GM12878 (cell line): ENCODE measurements around the gene ZNF804A. TPM values are rescaled to one million over a fixed set of nuclear protein-coding genes. Genes with fewer than 3 reads are reported as not detected.

ENCODE experiments used
- ATAC-seq: fragments of 200-7000 bp; cut with Tn5 transposase; 3 replicates; pipeline ENCODE4 v1.9.1; 2020; ENCODE audit warnings: mild to moderate bottlenecking, moderate library complexity
- BruUV-seq: library from RNA; stranded (reverse); fragments of 400-500 nt; replicated peaks from 2 replicates; lab custom pipeline; 2021; lab: Mats Ljungman, UMichigan
- CTCF ChIA-PET: fragments of 300-600 bp; sonication (Branson Sonifier 250); formaldehyde crosslinking; extraction: SDS; loops from one replicate; lab custom pipeline; 2021; ENCODE audit warnings: inconsistent platforms; lab: Yijun Ruan, JAX
- POLR2A ChIA-PET: fragments of 350-600 bp; formaldehyde crosslinking; extraction: SDS; loops from one replicate; lab custom pipeline; 2021; ENCODE audit warnings: inconsistent platforms; lab: Charles Lee
- RAD21 ChIA-PET: fragments of 300-600 bp; sonication (Branson Sonifier 250); formaldehyde crosslinking; loops from one replicate; lab custom pipeline; 2023; ENCODE audit warnings: antibody characterized with exemption; ENCODE audit not compliant: unreplicated experiment; lab: Charles Lee
- SMC1A ChIA-PET: fragments of 300-600 bp; sonication (Branson Sonifier 250); formaldehyde crosslinking; loops from one replicate; lab custom pipeline; 2023; ENCODE audit not compliant: unreplicated experiment, uncharacterized antibody; lab: Charles Lee
- DNase-seq: peaks from one replicate; pipeline ENCODE4 v3.0.0-alpha.2; 2011; ENCODE audit warnings: low read depth, low spot score
- FAIRE-seq: peaks from 3 replicates; lab custom pipeline; 2011; peaks lifted over from hg19 to GRCh38; lab: Jason Lieb, UNC
- H2AFZ ChIP-seq: 2 replicates; pipeline ENCODE4 v1.6.0; 2011; ENCODE audit warnings: low read depth, low read length, control low read depth; ENCODE audit not compliant: control insufficient read depth
- H3K27ac ChIP-seq: 2 replicates; pipeline ENCODE4 v1.5.1; 2011; ENCODE audit warnings: control low read depth; ENCODE audit not compliant: control insufficient read depth, insufficient read depth
- H3K27me3 ChIP-seq, 2 experiments: replicated peaks in 1 of 2; 2 replicates each; pipeline versions ENCODE4 v1.6.0 to v1.6.1; 2011; ENCODE audit warnings: low read length in 1 of 2; ENCODE audit not compliant: control insufficient read depth in 2 of 2, insufficient read depth in 2 of 2
- H3K36me3 ChIP-seq, 2 experiments: 2 replicates each; pipeline ENCODE4 v1.5.1; 2011; ENCODE audit warnings: low read length in 1 of 2; ENCODE audit not compliant: control insufficient read depth in 2 of 2, insufficient read depth in 2 of 2
- H3K4me1 ChIP-seq: 2 replicates; pipeline ENCODE4 v1.6.1; 2011; ENCODE audit warnings: mild to moderate bottlenecking, low read length, moderate library complexity, mixed read lengths; ENCODE audit not compliant: control insufficient read depth, insufficient read depth
- H3K4me2 ChIP-seq: 2 replicates; pipeline ENCODE4 v1.6.0; 2011; ENCODE audit warnings: control low read depth; ENCODE audit not compliant: control insufficient read depth, insufficient read depth
- H3K4me3 ChIP-seq: fragments of 200-600 bp; sonication (generic); 2 replicates; pipeline ENCODE4 v1.5.1; 2016
- H3K79me2 ChIP-seq: 2 replicates; pipeline ENCODE4 v1.6.0; 2011; ENCODE audit warnings: low read length; ENCODE audit not compliant: control insufficient read depth, insufficient read depth
- H3K9ac ChIP-seq: 2 replicates; pipeline ENCODE4 v1.8.0; 2011; ENCODE audit warnings: low read length, control low read depth, mixed read lengths; ENCODE audit not compliant: control insufficient read depth, insufficient read depth
- H3K9me3 ChIP-seq: replicated peaks from 3 replicates; pipeline ENCODE4 v1.5.1; 2011; ENCODE audit warnings: mild to moderate bottlenecking, low read length; ENCODE audit not compliant: control insufficient read depth, insufficient read depth
- H4K20me1 ChIP-seq: 2 replicates; pipeline ENCODE4 v1.6.0; 2011; ENCODE audit not compliant: control insufficient read depth, insufficient read depth
- BMI1 ChIP-seq: fragments of 450-650 bp; IDR thresholded peaks from 2 replicates; pipeline ENCODE4 v1.6.1; 2016; ENCODE audit warnings: mild to moderate bottlenecking, moderate library complexity, borderline replicate concordance
- EED ChIP-seq: sonication (generic); IDR thresholded peaks from 2 replicates; pipeline ENCODE4 v1.6.1; 2016; ENCODE audit warnings: antibody characterized with exemption, low read depth
- EGR1 ChIP-seq, 2 experiments: IDR thresholded peaks; 1 replicate in 1 of 2; 2 replicates in 1 of 2; pipeline ENCODE4 v1.6.1; 2011 to 2012; ENCODE audit warnings: low read depth in 2 of 2, low read length in 2 of 2, borderline replicate concordance in 1 of 2, mild to moderate bottlenecking in 1 of 2, moderate library complexity in 1 of 2
- EP300 ChIP-seq, 2 experiments: fragments of 150-350 bp in 1 of 2; IDR thresholded peaks; 2 replicates each; pipeline ENCODE4 v1.6.1; 2011 to 2012; ENCODE audit warnings: low read depth in 2 of 2, low read length in 2 of 2, borderline replicate concordance in 1 of 2, improper control_type of control experiment in 1 of 2, inconsistent platforms in 1 of 2; ENCODE audit not compliant: control insufficient read depth in 1 of 2
- IKZF1 ChIP-seq: fragments of 450-650 bp; conservative IDR thresholded peaks from 2 replicates; pipeline ENCODE4 v1.6.1; 2017; ENCODE audit warnings: antibody characterized with exemption, mild to moderate bottlenecking
- NFIC ChIP-seq: IDR thresholded peaks from 2 replicates; pipeline ENCODE4 v1.6.1; 2012; ENCODE audit warnings: low read depth, mild to moderate bottlenecking, inconsistent platforms, low read length, moderate library complexity
- RCOR1 ChIP-seq: conservative IDR thresholded peaks from 2 replicates; pipeline ENCODE4 v1.6.1; 2012; ENCODE audit warnings: low read depth, low read length, improper control_type of control experiment
- YBX1 ChIP-seq: fragments of 450-650 bp; IDR thresholded peaks from 2 replicates; pipeline ENCODE4 v1.6.1; 2016; ENCODE audit warnings: antibody characterized with exemption
- ZNF622 ChIP-seq: fragments of 450-650 bp; IDR thresholded peaks from 2 replicates; pipeline ENCODE4 v1.6.1; 2017; ENCODE audit warnings: mild to moderate bottlenecking, inconsistent platforms
- in situ Hi-C: fragments of 300-500 bp; cut with MboI; formaldehyde crosslinking; loops from 9 replicates; pipeline ENCODE4 v1.14.3; 2018; ENCODE audit warnings: mixed read lengths
- intact Hi-C: fragments of 100-400 bp; cut with micrococcal nuclease; formaldehyde crosslinking; loops from one replicate; pipeline ENCODE4 v1.14.2; 2022; ENCODE audit not compliant: unreplicated experiment
- polyA plus RNA-seq, 11 experiments: library from polyadenylated mRNA; depleted of rRNA in 4 of 11; unstranded in 6 of 11; stranded (reverse) in 5 of 11; fragments of >200 nt; fragmentation: Nextera tagmentation in 4 of 11; fragmentation: Illumina TruSeq in 1 of 11; extraction: Ambion mirVana in 4 of 11; extraction: Trizol in 1 of 11; gene quantifications; 1 replicate in 1 of 11; 2 replicates in 10 of 11; pipeline versions ENCODE4 v1.2.1 to v1.2.3, GENCODE V29; 2011 to 2016; ENCODE audit warnings: inconsistent platforms in 2 of 11, missing spikeins in 2 of 11, low read depth in 1 of 11
- total RNA-seq, 4 experiments: library from RNA; depleted of rRNA in 3 of 4; stranded (reverse); fragments of >200 nt in 3 of 4; fragmentation: Illumina TruSeq in 1 of 4; extraction: Trizol in 1 of 4; gene quantifications; 2 replicates each; pipeline versions ENCODE4 v1.2.1 to v1.2.3, GENCODE V29; 2013 to 2021
- TF ChIP-seq, protein P1 (sequence below): fragments of 450-650 bp; IDR thresholded peaks from 2 replicates; pipeline ENCODE4 v1.6.1; 2017; ENCODE audit warnings: mild to moderate bottlenecking
- TF ChIP-seq, protein P2 (sequence below): fragments of 450-650 bp; IDR thresholded peaks from 2 replicates; pipeline ENCODE4 v1.6.1; 2017; ENCODE audit warnings: mild to moderate bottlenecking, low read depth, inconsistent platforms; ENCODE audit not compliant: poor library complexity, severe bottlenecking
- TF ChIP-seq, protein P3 (sequence below): IDR thresholded peaks from 2 replicates; pipeline ENCODE4 v1.6.1; 2012; ENCODE audit warnings: low read depth, low read length, improper control_type of control experiment
- TF ChIP-seq, protein P4 (sequence below): IDR thresholded peaks from 2 replicates; pipeline ENCODE4 v1.6.1; 2011; ENCODE audit warnings: mild to moderate bottlenecking, low read depth, low read length, moderate library complexity; ENCODE audit not compliant: insufficient replicate concordance
- TF ChIP-seq, protein P5 (sequence below): fragments of 450-650 bp; formaldehyde crosslinking; IDR thresholded peaks from 2 replicates; pipeline ENCODE4 v1.4.0; 2020; ENCODE audit warnings: mild to moderate bottlenecking, moderate library complexity

ZNF804A gene
- total and polyA plus RNA-seq, 10 of the 15 experiments (the other 5 are each of a cell fraction or from before 2014, with no cell fraction given), result 0.19 to 2.3 (median 1.4) TPM

DNA sequence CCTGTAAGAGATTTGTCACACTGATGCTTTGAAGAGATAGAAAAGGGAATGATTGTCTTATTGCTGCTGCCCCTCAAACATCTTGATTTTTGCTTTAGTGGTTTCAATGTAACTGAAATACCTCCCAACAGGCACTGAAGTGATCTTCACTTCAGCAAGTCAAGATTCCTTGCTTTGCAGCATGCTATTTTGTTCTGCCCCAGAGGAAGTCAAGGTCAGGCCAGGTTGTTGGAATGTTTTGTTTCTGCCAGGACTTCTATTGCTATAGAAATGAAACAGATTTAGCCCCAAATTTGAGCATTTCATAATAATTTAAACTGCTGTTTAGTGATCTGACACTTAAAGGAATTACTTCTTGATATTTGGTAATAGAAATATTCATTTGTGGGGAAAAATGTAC, 277.6 kb downstream of the ZNF804A start:
- Histone ChIP-seq H3K4me1 (no peaks in the 10 kb centered on the region), H3K9ac (no peak overlapping the region), H3K36me3 (no peaks in the 10 kb centered on the region), H3K79me2 (no peaks in the 10 kb centered on the region), H3K27me3 (no peaks in the 10 kb centered on the region), H2AFZ (no peak overlapping the region), H3K4me2 (no peak overlapping the region), H3K27ac (no peak overlapping the region), H3K9me3 (no peaks in the 10 kb centered on the region), H3K4me3 (no peak overlapping the region), H4K20me1 (no peaks in the 10 kb centered on the region)
- no peak for FAIRE-seq
- ChIA-PET CTCF (no interaction called here), SMC1A (interaction anchor here (0.8 kb wide), 1 partner anchor 13 kb away, joined by 3 read pairs; no protein-coding TSS in a partner anchor), RAD21 (no interaction called here), POLR2A (no interaction called here)
- no TSS peak for BruUV-seq
- no peak for DNase-seq
- in situ Hi-C loops (no loop called here), intact Hi-C loops (no loop called here)
- no peak for ATAC-seq
- TF ChIP-seq ZNF622 (no peak), NFIC (no peak), YBX1 (no peak), RCOR1 (no peak), BMI1 (no peak), EGR1 (IDR thresholded peaks at IDR 0.05; ENCODE audit: borderline replicate concordance in 1 of 2, low read depth in 2 of 2, low read length in 2 of 2) (no peak), EED (no peak), EP300 (IDR thresholded peaks at IDR 0.05; ENCODE audit: borderline replicate concordance in 1 of 2, control insufficient read depth in 1 of 2, low read depth in 2 of 2, low read length in 2 of 2) (no peak), IKZF1 (no peak)
- TF ChIP-seq, protein P1, sequence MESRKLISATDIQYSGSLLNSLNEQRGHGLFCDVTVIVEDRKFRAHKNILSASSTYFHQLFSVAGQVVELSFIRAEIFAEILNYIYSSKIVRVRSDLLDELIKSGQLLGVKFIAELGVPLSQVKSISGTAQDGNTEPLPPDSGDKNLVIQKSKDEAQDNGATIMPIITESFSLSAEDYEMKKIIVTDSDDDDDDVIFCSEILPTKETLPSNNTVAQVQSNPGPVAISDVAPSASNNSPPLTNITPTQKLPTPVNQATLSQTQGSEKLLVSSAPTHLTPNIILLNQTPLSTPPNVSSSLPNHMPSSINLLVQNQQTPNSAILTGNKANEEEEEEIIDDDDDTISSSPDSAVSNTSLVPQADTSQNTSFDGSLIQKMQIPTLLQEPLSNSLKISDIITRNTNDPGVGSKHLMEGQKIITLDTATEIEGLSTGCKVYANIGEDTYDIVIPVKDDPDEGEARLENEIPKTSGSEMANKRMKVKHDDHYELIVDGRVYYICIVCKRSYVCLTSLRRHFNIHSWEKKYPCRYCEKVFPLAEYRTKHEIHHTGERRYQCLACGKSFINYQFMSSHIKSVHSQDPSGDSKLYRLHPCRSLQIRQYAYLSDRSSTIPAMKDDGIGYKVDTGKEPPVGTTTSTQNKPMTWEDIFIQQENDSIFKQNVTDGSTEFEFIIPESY, result no peak
- TF ChIP-seq, protein P2, sequence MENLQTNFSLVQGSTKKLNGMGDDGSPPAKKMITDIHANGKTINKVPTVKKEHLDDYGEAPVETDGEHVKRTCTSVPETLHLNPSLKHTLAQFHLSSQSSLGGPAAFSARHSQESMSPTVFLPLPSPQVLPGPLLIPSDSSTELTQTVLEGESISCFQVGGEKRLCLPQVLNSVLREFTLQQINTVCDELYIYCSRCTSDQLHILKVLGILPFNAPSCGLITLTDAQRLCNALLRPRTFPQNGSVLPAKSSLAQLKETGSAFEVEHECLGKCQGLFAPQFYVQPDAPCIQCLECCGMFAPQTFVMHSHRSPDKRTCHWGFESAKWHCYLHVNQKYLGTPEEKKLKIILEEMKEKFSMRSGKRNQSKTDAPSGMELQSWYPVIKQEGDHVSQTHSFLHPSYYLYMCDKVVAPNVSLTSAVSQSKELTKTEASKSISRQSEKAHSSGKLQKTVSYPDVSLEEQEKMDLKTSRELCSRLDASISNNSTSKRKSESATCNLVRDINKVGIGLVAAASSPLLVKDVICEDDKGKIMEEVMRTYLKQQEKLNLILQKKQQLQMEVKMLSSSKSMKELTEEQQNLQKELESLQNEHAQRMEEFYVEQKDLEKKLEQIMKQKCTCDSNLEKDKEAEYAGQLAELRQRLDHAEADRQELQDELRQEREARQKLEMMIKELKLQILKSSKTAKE, result no peak
- TF ChIP-seq, protein P3, sequence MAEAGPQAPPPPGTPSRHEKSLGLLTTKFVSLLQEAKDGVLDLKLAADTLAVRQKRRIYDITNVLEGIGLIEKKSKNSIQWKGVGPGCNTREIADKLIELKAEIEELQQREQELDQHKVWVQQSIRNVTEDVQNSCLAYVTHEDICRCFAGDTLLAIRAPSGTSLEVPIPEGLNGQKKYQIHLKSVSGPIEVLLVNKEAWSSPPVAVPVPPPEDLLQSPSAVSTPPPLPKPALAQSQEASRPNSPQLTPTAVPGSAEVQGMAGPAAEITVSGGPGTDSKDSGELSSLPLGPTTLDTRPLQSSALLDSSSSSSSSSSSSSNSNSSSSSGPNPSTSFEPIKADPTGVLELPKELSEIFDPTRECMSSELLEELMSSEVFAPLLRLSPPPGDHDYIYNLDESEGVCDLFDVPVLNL, result no peak
- TF ChIP-seq, protein P4, sequence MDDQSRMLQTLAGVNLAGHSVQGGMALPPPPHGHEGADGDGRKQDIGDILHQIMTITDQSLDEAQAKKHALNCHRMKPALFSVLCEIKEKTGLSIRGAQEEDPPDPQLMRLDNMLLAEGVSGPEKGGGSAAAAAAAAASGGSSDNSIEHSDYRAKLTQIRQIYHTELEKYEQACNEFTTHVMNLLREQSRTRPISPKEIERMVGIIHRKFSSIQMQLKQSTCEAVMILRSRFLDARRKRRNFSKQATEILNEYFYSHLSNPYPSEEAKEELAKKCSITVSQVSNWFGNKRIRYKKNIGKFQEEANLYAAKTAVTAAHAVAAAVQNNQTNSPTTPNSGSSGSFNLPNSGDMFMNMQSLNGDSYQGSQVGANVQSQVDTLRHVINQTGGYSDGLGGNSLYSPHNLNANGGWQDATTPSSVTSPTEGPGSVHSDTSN, result no peak
- TF ChIP-seq, protein P5, sequence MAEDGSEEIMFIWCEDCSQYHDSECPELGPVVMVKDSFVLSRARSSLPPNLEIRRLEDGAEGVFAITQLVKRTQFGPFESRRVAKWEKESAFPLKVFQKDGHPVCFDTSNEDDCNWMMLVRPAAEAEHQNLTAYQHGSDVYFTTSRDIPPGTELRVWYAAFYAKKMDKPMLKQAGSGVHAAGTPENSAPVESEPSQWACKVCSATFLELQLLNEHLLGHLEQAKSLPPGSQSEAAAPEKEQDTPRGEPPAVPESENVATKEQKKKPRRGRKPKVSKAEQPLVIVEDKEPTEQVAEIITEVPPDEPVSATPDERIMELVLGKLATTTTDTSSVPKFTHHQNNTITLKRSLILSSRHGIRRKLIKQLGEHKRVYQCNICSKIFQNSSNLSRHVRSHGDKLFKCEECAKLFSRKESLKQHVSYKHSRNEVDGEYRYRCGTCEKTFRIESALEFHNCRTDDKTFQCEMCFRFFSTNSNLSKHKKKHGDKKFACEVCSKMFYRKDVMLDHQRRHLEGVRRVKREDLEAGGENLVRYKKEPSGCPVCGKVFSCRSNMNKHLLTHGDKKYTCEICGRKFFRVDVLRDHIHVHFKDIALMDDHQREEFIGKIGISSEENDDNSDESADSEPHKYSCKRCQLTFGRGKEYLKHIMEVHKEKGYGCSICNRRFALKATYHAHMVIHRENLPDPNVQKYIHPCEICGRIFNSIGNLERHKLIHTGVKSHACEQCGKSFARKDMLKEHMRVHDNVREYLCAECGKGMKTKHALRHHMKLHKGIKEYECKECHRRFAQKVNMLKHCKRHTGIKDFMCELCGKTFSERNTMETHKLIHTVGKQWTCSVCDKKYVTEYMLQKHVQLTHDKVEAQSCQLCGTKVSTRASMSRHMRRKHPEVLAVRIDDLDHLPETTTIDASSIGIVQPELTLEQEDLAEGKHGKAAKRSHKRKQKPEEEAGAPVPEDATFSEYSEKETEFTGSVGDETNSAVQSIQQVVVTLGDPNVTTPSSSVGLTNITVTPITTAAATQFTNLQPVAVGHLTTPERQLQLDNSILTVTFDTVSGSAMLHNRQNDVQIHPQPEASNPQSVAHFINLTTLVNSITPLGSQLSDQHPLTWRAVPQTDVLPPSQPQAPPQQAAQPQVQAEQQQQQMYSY (CRISPR knock-in tag), result no peak
